Hepatocyte (in vitro differentiated cells): ENCODE results near the gene PPP2R2C.

ENCODE experiments used
- EZH2 ChIP-seq: fragments of 200-600 bp; sonication (generic); IDR thresholded peaks from 2 replicates; pipeline ENCODE4 v1.6.1; 2016; ENCODE audit warnings: antibody characterized with exemption, mild to moderate bottlenecking, borderline replicate concordance
- EZH2phosphoT487 ChIP-seq: fragments of 200-600 bp; sonication (generic); IDR thresholded peaks from one replicate; pipeline ENCODE4 v1.6.1; 2018; ENCODE audit warnings: antibody characterized with exemption, mild to moderate bottlenecking, low read depth, moderate library complexity; ENCODE audit not compliant: unreplicated experiment, severe bottlenecking
- TF ChIP-seq, protein P1 (sequence below): fragments of 200-600 bp; sonication (generic); IDR thresholded peaks from 2 replicates; pipeline ENCODE4 v1.5.1; 2016; ENCODE audit warnings: antibody characterized with exemption, mild to moderate bottlenecking; ENCODE audit not compliant: poor library complexity

- TF ChIP-seq EZH2phosphoT487, result no peak
- TF ChIP-seq, protein P1, sequence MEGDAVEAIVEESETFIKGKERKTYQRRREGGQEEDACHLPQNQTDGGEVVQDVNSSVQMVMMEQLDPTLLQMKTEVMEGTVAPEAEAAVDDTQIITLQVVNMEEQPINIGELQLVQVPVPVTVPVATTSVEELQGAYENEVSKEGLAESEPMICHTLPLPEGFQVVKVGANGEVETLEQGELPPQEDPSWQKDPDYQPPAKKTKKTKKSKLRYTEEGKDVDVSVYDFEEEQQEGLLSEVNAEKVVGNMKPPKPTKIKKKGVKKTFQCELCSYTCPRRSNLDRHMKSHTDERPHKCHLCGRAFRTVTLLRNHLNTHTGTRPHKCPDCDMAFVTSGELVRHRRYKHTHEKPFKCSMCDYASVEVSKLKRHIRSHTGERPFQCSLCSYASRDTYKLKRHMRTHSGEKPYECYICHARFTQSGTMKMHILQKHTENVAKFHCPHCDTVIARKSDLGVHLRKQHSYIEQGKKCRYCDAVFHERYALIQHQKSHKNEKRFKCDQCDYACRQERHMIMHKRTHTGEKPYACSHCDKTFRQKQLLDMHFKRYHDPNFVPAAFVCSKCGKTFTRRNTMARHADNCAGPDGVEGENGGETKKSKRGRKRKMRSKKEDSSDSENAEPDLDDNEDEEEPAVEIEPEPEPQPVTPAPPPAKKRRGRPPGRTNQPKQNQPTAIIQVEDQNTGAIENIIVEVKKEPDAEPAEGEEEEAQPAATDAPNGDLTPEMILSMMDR, result no peak
- TF ChIP-seq EZH2, result no peak
These were observed 62.3 kb downstream of the PPP2R2C start for GRCh38 chr4:6410068-6410467.
